Colonic mucosa (tissue), 4 donors: ENCODE measurements around the gene NIPAL3. TPM values are rescaled to one million over a fixed set of nuclear protein-coding genes. Genes with fewer than 3 reads are reported as not detected.

Experiments used
- DNase-seq: peaks from one replicate; pipeline ENCODE4 v3.0.0-alpha.2; 2020
- H3K27ac ChIP-seq: fragments of 200-600 bp; one replicate; pipeline ENCODE4 v1.8.0; 2021
- H3K27me3 ChIP-seq: fragments of 200-600 bp; one replicate; pipeline ENCODE4 v1.8.0; 2021
- H3K36me3 ChIP-seq: fragments of 200-600 bp; one replicate; pipeline ENCODE4 v1.8.0; 2021
- H3K4me1 ChIP-seq: fragments of 200-600 bp; one replicate; pipeline ENCODE4 v1.8.0; 2021; ENCODE audit warnings: mild to moderate bottlenecking
- H3K4me3 ChIP-seq: fragments of 200-600 bp; one replicate; pipeline ENCODE4 v1.8.0; 2021
- H3K9ac ChIP-seq, 2 donors: one replicate each; pipeline ENCODE4 v1.7.0; 2013; ENCODE audit warnings: control low read depth in 2 of 2, low read depth in 2 of 2, low read length in 2 of 2
- H3K9me3 ChIP-seq: fragments of 200-600 bp; one replicate; pipeline ENCODE4 v1.8.0; 2021
- intact Hi-C: fragments of 100-400 bp; cut with DNase I; formaldehyde crosslinking; loops from one replicate; pipeline ENCODE4 v1.14.1; 2022
- total RNA-seq, 2 donors: library from RNA; stranded (reverse); fragmentation: NEBNext Ultra II Directional in 1 of 2; extraction: Animal tissue kit (Norgen Biotek cat#: 25700) in 1 of 2; gene quantifications; one replicate each; pipeline ENCODE4 v1.2.1, GENCODE V29; 2021
- TF ChIP-seq, protein P1 (sequence below): fragments of 200-600 bp; IDR thresholded peaks from one replicate; pipeline ENCODE4 v1.8.0; 2022; ENCODE audit warnings: antibody characterized with exemption, mild to moderate bottlenecking
- donor health status: healthy.
- donor health status: DM: no; HTN: no; CAD: no.
- donor health status: DM: no; HTN: no; CAD: no.

The NIPAL3 gene
- total RNA-seq, 2 donors from 2014 or later: 41.3 to 45.2 TPM

DNA sequence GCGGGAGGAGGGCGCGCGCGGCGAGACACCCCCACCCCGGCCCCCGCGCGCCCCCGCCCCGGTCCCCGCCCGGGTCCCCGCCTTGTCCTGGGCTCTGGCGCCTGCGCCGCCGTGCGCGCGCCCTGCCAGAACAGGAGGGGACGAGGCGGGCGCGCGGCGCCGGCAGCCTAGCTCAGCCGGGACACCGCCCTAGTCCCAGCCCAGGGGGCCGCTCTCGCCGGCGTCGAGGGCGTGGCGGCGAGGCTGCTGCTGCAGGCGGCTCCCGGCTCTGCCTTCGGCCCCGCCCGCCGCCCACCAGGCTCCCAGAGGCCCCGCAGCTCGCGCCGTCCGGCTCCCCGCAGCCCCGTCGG, 87.1 kb downstream of the NIPAL3 start, which contains the start of gene RCAN3:
Gene RCAN3, plus strand, starts transcription at position 128 of the 350 bp plus-strand sequence. CDS start 11,537 bp downstream, outside the sequence.
- Histone ChIP-seq H3K27me3 (no peaks in the 10 kb centered on the region), H3K36me3 (no peaks in the 10 kb centered on the region), H3K27ac (peak within 1 kb of the TSS; percentile 88), H3K9me3 (no peaks in the 10 kb centered on the region), H3K4me1 (peaks cover 5% of the 10 kb centered on the region), H3K4me3 (peak within 1 kb of the TSS; percentile 71), H3K9ac (peak within 1 kb of the TSS; percentile 74 to 83)
- TF ChIP-seq, protein P1, sequence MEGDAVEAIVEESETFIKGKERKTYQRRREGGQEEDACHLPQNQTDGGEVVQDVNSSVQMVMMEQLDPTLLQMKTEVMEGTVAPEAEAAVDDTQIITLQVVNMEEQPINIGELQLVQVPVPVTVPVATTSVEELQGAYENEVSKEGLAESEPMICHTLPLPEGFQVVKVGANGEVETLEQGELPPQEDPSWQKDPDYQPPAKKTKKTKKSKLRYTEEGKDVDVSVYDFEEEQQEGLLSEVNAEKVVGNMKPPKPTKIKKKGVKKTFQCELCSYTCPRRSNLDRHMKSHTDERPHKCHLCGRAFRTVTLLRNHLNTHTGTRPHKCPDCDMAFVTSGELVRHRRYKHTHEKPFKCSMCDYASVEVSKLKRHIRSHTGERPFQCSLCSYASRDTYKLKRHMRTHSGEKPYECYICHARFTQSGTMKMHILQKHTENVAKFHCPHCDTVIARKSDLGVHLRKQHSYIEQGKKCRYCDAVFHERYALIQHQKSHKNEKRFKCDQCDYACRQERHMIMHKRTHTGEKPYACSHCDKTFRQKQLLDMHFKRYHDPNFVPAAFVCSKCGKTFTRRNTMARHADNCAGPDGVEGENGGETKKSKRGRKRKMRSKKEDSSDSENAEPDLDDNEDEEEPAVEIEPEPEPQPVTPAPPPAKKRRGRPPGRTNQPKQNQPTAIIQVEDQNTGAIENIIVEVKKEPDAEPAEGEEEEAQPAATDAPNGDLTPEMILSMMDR: no peak
- intact Hi-C loops: no loop called here
- peak; percentile 86 for DNase-seq

DNA sequence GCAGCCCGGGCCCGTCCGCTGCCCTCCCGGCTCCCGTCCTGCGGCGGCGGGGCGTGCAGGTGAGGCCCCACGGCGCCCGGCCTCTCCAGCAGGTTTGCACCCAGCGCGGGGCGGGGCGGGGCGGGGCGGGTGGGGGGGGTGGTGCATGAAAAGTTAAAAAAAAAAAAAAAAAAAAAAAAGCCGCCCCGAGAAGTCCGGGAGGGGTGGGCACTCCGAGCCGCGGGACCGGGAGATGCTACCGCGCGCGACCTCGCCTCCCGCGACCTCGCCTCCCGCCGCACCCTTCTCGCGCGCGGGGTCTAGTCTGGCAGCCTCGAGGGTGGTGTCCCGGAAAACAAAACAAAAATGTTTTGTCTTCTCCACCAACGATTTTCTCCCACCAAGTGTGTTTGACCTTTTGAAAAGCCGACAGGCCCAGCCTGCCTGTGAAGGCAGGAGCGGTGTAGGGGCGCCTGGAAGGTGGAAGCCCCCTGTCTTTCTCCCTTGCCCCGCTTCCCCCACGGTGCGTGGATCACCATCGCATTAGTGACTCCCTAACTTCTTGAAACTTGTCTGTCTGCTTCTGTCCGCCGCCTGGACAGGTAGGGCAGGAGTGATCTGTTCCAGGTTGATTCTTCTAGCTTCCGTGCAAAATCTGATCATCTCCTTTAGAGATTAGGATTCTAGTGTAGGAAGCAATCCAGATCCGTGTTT, 87.6 kb downstream of the NIPAL3 start:
- TF ChIP-seq, protein P1: no peak
- intact Hi-C loops: no loop called here
- no peaks in the 10 kb centered on the region for H3K36me3 ChIP-seq
- H3K4me3 ChIP-seq: peak overlapping the region; percentile 71
- H3K4me1 ChIP-seq: peaks cover 5% of the 10 kb centered on the region
- H3K9ac ChIP-seq: peak overlapping the region; percentile 74 to 82
- peak; percentile 40 for DNase-seq
- H3K9me3 ChIP-seq: no peaks in the 10 kb centered on the region
- peak overlapping the region; percentile 88 for H3K27ac ChIP-seq
- H3K27me3 ChIP-seq: no peaks in the 10 kb centered on the region

DNA sequence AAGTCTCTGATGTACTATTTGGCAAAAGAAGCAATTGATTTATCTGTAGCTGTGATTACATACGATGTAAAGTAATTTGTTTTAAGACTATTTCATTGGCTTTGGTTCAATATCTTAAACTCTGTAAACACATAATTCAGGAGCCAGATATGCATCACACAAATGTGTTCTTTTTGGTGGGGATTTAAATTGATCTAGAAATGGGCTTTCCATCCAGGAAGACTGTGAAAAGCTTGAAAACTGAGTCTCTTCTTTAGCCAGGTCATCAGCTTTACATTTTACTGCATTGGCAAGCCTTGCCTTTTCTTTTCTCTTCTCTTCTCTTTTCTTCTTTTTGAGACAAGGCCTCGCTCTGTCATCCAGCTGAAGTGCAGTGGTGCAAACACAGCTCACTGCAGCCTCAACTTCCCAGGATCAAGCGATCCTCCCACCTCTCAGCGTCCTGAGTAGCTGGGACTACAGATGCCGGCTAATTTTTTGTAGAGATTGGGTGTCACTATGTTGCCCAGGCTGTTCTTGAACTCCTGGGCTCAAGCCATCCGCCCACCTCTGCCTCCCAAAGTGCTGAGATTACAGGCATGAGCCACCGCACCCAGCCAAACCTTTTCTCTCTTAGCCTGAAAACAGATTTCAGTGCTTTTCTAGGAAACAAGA, 88.4 kb downstream of the NIPAL3 start:
- intact Hi-C loops: no loop called here
- H3K9ac ChIP-seq: peak overlapping the region; percentile 60 to 82
- no peak for DNase-seq
- peak overlapping the region; percentile 88 for H3K27ac ChIP-seq
- H3K9me3 ChIP-seq: no peaks in the 10 kb centered on the region
- H3K36me3 ChIP-seq: no peaks in the 10 kb centered on the region
- no peaks in the 10 kb centered on the region for H3K27me3 ChIP-seq
- H3K4me3 ChIP-seq: peak overlapping the region; percentile 71
- TF ChIP-seq, protein P1: no peak
- H3K4me1 ChIP-seq: peaks cover 5% of the 10 kb centered on the region

DNA sequence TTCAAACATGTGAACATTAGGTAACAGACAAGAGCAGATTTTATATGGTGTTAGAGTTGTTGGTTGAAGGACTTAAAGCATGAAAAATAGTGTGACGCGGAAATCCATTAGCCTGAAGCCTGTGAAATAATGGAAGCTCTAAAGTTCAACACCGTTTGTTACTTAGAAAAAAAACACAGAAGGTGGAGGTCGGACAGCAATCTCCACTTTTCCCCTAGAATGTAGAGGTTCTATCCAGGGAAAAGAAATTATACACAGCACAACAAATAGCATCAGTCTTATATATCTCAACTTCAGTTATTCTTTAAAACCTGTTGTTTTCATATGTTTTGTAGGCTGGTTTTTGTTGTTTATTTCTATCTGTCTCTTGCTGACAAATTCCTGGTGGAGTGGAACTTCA, 89.0 kb downstream of the NIPAL3 start:
- no peaks in the 10 kb centered on the region for H3K36me3 ChIP-seq
- TF ChIP-seq, protein P1: no peak
- H3K9ac ChIP-seq: no peak overlapping the region
- H3K27me3 ChIP-seq: no peaks in the 10 kb centered on the region
- no peak overlapping the region for H3K4me3 ChIP-seq
- DNase-seq: no peak
- no peaks in the 10 kb centered on the region for H3K9me3 ChIP-seq
- peaks cover 5% of the 10 kb centered on the region for H3K4me1 ChIP-seq
- intact Hi-C loops: no loop called here
- H3K27ac ChIP-seq: no peak overlapping the region

DNA sequence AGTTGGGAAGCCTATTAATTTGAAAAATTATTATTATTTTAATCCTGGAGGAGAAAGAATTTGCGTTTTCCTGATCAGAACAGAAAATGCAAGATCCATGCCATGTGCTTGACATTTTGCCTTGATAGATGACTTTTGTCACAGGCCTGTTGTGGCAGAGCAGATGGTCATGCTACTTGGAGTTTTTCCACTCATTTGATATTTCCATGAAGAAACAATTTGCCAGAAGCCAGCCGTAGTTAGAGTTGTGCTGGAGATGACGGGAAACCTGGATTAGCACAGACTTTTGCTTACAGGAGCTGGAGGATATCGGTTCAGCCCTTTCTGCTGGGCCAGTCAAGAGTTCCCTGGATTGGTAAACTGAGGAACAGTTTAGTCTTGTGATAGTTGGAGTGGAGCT, 90.2 kb downstream of the NIPAL3 start:
- DNase-seq: no peak
- Histone ChIP-seq H3K36me3 (no peaks in the 10 kb centered on the region), H3K4me3 (no peak overlapping the region), H3K27ac (no peak overlapping the region), H3K4me1 (peaks cover 5% of the 10 kb centered on the region), H3K9me3 (no peaks in the 10 kb centered on the region), H3K9ac (no peak overlapping the region), H3K27me3 (no peaks in the 10 kb centered on the region)
- TF ChIP-seq, protein P1: no peak
- intact Hi-C loops: no loop called here
